Sigmoid colon (tissue), 4 donors: Measurements from ENCODE around the gene TAL2.

Experiments
- EP300 ChIP-seq, 4 donors: sonication (generic); formaldehyde crosslinking; IDR thresholded peaks; one replicate each; pipeline ENCODE4 v1.6.1; 2017; ENCODE audit warnings: antibody characterized with exemption in 4 of 4
- POLR2AphosphoS5 ChIP-seq, 4 donors: sonication (generic); formaldehyde crosslinking; IDR thresholded peaks; one replicate each; pipeline ENCODE4 v1.6.1; 2017; ENCODE audit warnings: antibody characterized with exemption in 4 of 4

DNA sequence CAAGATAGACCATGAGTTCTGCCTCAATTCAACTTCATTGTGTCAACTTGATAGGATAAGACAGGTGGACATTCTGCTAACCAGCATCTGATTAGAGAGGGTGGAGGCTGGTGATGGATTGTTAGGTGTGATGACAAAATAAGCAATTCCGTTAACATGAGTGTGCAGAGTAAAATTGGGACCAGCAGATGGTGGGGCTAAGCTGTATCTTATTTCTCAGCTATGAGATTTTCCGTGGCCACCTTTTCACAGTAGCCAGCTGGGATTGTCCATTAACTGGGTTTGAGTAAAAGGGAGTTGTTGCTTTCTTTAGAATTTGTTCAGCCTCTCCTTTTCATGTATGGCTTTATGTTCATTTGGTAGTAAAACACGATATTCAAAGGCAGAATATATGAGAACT, 28.8 kb upstream of the TAL2 start:
- no peak for TF ChIP-seq POLR2AphosphoS5 (IDR thresholded peaks at IDR 0.05)
- no peak for TF ChIP-seq EP300 (IDR thresholded peaks at IDR 0.05)
